GM18519 (cell line): ENCODE results near the gene SSR2.
"Not testable (repeated sequence)": the region's sequence is repeated elsewhere in the genome, so short reads cannot be mapped to it uniquely, and the experiment has no call there.

Source experiments
- ATAC-seq: cut with Tn5 transposase; IDR thresholded peaks from one replicate; pipeline ENCODE4 v1.9.1; 2021; ENCODE audit warnings: mild to moderate bottlenecking, moderate library complexity; ENCODE audit not compliant: unreplicated experiment, low FRiP score

The SSR2 gene

DNA sequence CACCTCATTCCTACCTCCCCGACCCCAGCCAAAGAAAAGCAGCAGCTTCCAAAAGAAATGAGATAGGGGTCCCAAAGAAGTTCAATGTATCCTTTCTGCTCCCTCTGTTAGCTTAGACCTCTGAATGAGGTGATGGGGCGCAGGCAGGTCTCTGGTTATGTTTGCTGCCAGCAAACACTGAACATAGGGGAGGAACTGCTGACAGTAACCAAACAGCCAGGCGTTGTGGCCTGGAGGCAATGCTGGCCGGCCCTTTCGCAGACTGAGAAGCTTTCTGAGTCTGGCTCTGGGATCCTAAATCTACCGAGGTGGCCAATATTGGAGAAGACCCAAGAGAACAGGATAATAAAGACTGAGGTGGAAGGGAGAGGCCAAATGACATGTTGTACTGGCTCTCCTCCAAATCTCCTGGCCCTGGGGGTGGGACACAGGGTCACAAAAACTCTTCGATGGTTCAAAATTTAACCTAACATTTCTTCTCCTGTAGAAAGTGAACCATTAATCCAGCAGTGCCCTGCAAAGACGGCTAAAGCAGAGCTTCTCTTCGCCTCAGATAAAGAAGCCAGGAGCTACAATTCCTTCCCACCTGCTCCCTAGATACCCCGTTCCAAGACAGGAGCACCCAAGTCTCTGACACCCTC lies 19.6 kb downstream of the SSR2 start:
- no peak for ATAC-seq

DNA sequence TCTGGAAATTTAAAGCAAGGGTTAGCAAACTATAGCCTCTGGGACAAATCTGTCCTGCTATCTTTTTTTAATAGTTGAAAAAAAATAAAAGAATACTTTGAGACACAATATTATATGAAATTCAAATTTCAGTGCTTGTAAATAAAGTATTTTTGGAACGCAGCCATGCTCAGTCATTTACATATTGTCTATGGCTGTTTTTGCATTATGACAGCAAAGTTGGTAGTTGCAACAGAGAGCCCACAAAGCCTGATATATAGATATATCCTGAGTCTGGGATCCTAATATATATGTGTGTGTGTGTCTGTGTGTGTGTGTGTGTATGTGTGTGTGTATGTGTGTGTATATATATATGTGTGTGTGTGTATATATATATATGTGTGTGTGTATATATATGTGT lies 20.8 kb downstream of the SSR2 start:
- ATAC-seq = no peak

DNA sequence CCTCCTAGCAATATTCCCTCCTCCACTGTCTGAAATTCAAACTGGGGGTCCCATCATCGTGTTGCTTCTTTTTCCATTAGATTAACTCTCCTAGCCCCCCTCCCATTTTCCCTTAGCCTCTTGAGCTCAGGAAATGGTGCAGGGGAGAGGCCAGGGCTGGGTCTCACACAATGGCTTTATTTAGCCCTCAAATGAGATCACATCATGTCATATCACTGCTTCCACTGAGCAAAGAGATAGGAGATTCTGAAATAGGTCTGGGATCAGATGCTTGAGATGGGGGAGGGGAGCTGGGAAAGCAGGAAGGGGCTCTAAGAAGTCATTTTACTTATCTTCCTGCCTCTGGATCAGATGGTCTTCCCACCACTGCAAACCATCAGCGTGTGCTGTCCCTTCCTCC lies 24.6 kb downstream of the SSR2 start:
- ATAC-seq = no peak

DNA sequence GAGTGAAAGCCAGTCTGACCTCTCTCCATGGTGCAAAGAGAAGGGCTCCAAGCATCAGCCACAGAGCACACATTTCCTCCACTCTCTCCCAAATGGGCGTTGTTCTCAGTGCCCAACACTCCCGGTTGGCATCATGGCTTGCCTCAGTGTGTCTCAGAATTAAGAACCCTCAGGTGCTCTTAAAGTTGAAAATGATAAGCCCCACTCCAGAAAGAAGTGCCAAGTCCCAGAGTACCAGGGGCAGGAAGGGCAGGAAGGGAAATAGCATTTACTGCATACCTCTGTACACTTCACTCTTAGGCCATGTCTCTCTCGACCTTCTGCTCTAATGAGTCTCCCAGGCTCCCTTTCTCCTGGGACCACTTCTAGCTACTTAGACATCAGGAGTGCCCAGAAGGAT lies 27.2 kb downstream of the SSR2 start:
- ATAC-seq = no peak

- ATAC-seq = no peak
Observed at GRCh38 chr1:155990005-155990739, 30.6 kb downstream of the SSR2 start.

- no peak for ATAC-seq
Observed at GRCh38 chr1:155989242-155990004, 31.3 kb downstream of the SSR2 start.

- ATAC-seq = not testable (repeated sequence)
Observed at GRCh38 chr1:155984903-155985645, 35.7 kb downstream of the SSR2 start.

- ATAC-seq = no peak
Observed at GRCh38 chr1:155984341-155984740, 36.4 kb downstream of the SSR2 start.

DNA sequence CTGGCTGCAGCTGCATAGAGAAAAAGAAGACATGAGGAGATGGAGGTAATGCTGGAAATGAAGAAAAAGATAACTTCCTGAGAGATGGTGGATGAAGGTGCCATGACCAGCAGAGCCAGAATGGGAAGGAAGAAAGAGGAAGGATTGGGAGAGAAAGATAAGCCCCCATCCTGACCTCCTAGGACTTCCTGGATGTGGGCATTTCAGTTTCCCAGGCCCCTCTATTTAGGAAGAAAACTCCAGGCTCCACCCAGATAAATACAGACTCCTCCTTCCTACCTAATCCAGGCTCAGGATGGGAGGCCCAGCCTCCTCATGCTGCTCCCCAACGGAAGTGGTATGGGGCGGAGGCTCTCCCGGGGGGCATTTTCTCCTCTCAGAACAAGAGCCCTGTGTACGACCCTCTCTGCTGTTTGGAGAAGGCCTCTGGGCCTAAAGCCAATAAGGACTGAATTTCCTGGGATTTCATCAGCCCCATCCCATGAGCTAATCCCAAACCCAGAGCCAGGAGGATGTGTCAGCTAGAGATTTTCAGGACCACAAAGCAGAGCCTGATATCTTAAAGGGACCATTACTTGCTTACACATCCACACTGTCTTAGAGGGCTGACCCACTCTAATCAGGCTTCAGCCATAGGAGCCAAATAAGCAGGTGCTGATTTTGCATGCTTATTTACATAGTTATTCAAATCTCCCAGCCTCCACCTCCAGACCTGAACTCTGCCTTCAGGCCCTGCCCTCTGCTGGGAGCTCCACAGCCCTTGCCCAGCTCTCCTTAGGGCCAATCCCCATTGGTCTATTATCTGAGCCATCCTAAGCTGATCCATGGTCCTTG lies 37.3 kb downstream of the SSR2 start:
- no peak for ATAC-seq

DNA sequence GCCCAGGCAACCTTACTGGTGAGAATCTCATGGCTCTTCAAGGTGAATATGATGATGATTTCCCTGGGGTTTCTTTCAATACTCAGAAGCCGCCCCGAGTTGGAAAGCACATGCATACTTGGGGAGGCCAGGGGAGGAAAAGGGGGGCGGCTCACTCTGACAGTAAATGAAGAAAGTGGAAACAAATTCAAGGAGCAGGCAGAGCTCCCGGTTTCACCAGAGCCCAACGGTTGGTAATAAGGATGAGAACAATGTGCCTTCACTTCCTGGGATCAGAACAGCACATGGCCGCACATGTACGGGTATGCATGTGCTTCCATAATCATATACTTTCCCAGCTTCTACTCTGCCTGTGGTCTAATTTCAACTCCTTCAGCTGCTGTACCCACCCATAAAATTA lies 38.6 kb downstream of the SSR2 start:
- ATAC-seq = no peak

GRCh38 chr1:155981266-155982088 lies 39.3 kb downstream of the SSR2 start:
- ATAC-seq = no peak

GRCh38 chr1:155979597-155980343 lies 41.0 kb downstream of the SSR2 start:
- no peak for ATAC-seq

DNA sequence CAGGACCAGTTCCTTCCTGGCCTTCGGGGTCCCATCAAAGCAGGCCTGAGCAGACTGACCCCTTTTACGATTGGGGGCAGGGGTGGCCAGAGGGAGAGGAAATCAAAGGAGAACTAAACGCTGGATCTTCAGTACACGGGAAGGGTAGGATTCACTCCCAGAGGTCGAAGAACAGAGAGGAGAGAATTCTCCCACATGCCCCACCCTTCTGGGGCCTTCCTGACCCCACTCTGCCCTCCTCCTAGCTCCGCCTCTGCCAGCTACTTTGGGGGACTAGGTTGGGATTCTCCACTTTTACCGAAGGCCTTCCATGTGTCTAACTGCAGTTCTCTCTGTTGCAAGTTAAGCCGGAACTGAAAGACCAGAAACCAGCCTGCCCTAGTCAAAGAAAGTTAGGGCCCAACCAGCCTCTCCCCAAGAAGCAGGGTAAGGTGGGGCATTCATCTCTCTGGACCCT lies 41.8 kb downstream of the SSR2 start:
- no peak for ATAC-seq

GRCh38 chr1:155978325-155978972 lies 42.3 kb downstream of the SSR2 start, which contains the start of gene ARHGEF2:
Gene ARHGEF2 (minus strand): TSS chr1:155978547. CDS start chr1:155978427, 120 bp downstream.
- ATAC-seq = no peak

DNA sequence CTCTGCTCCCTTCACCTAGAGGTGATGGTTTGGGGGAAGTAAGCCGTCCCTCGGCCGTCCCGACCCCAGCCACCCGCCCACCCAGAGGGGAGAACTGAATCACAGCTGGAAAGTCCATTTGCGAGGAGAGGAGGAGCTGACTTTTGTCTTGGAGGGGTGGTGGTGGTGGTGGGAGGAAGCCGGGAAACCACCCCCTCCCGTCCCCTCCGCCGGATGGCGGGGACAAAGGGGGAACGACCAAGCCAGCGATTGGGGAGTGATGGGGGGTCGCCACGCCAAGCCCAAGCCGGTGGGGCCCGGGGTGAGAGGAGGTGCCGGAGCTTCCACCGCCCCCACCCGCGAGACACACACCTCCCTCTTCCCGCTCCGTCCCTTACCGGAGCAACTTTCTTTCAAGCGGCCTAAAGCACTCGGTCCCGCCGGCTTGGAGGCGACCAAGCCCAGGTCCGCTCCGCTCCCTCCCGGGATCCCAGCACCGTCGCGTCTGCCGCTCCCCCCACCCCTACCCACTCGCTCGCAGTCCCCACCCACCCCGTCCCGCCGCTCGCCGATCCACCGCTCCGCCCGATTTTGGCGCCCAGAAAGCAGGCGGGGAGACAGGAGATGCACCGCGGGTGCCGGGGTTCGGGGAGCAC lies 42.9 kb downstream of the SSR2 start:
- ATAC-seq = no peak

DNA sequence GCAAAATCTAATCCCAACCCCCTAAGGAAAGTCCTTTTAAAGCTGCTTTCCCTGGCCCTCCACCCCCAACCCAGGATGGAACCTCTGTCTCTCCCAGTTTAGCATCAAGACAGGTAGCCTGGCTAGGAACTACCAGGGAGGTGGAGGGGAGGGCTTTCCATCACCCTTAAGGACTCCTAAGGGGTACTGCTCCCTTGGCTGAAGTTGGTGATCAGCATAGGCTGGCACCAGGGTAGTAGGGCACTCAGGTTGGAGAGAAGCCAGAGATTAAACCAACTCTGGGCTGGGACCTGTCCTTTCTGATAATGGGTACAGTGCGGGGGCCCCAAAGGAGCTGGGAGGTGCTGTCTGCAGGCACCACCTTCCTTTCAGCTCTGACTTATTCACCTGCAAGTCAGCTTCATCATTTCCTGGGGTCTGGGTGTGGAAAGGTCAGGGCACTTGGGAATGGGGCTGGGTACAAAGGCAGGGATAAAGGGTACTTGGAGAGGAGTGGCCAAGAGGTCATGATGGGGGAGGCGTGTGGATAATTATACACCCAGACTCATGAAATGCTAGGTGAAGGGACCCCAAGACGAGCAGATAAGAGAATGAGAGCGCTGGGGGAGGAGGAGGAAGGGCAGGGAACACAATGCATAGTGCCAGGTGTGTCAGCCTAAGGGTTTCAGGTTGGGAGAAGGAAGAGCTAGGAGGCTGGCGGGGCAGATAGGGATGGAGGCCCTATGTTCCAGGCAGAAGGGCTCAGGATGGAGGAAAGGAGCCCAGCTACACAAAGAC lies 43.6 kb downstream of the SSR2 start:
- ATAC-seq = no peak
